Posterior cingulate gyrus (tissue), 11 donors: Measurements from ENCODE around the gene COQ6.
"Not testable (repeated sequence)": the region's sequence is repeated elsewhere in the genome, so short reads cannot be mapped to it uniquely, and the experiment has no call there.

Experiments
- DNase-seq, 10 donors: peaks; one replicate each; pipeline versions ENCODE4 v3.0.0 to v3.0.0-alpha.2; 2020 to 2021; ENCODE audit warnings: mixed read lengths in 3 of 10
- intact Hi-C: fragments of 100-400 bp; cut with DNase I; formaldehyde crosslinking; loops from one replicate; pipeline ENCODE4 v1.15.1; 2023

Gene COQ6

GRCh38 chr14:73949752-73950734, at the start of gene COQ6, which contains the start of gene FAM161B:
Gene COQ6, plus strand, starts transcription at chr14:73950302. Its CDS starts 31 bp downstream, at chr14:73950333.
Gene FAM161B, minus strand, starts transcription at chr14:73950094. Its CDS starts 68 bp downstream, at chr14:73950026.
- intact Hi-C loops = loop anchor here (2.0 to 10.0 kb wide), 2 partner anchors 69 to 235 kb away; partner anchors contain the start of genes BBOF1, ENTPD5 and PNMA1
- DNase-seq = peak; percentile 89 to 99 (median 94)

- intact Hi-C loops = no loop called here
- DNase-seq = no peak
Measured at GRCh38 chr14:73903028-73903427, 47.1 kb upstream of the COQ6 start.

- intact Hi-C loops = no loop called here
- DNase-seq = no peak
Measured at GRCh38 chr14:73909681-73910080, 40.4 kb upstream of the COQ6 start.

- no peak for DNase-seq
Measured at GRCh38 chr14:73913256-73913655, 36.8 kb upstream of the COQ6 start.

DNA sequence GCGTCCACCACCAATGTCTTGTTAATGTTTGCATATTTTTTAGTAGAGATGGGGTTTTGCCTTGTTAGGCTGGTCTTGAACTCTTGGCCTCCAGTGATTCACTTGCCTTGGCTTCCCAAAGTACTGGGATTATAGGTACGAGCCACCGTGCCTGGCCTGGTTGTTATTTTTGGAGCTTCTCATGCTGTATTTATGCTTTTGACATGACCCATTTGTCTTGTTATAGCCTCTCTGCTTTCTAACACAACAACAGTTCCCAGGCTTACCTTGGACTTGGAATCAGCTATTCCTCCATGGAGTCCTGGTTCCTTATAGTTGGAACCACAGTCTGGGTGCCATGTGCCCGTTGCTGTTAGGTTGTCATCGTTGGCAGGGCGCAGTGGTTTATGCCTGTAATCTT, 33.8 kb upstream of the COQ6 start:
- DNase-seq = no peak
- intact Hi-C loops = no loop called here

More at GRCh38 chr14:73913256-73913655, 36.8 kb upstream of the COQ6 start:
- intact Hi-C loops = no loop called here

DNA sequence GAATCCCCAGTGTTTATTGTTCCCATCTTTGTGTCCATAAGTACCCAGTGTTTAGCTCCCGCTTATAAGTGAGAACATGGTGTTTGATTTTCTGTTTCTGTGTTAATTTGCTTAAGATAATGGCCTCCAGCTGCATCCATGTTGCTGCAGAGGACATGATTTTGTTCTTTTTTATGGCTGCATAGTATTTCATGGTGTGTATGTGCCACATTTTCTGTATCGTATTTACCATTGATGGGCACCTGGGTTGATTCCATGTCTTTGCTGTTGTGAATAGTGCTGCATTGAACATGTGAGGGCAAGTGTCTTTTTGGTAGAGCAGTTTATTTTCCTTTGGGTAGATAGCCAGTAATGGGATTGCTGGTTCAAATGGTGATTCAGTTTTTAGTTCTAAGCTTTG, 30.6 kb upstream of the COQ6 start:
- intact Hi-C loops, DNase-seq: not testable (repeated sequence)

- intact Hi-C loops = no loop called here
- DNase-seq = no peak
Measured at GRCh38 chr14:73924337-73924736, 25.8 kb upstream of the COQ6 start.

- DNase-seq = no peak
- intact Hi-C loops = no loop called here
Measured at GRCh38 chr14:73935666-73936065, 14.4 kb upstream of the COQ6 start.

DNA sequence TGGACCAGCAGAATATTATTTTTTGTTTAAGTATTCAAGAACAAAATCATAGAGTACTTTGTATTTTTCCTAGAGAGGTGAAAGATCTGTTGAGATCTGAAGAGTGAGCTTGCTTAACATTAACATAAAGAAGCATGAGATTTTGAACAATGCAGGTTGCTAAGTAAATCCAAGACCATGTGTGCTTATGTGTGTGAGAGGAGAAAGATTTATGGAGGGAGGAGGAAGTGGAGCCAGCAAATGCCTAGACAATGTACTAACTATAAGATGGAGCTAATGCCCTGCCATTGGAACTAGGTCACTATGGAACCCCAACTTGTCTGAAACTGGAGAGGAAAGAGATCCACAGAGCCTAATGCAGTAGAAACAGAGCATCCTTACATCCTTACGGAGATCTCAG, 13.6 kb upstream of the COQ6 start:
- intact Hi-C loops = no loop called here
- DNase-seq = no peak

- no peak for DNase-seq
Measured at GRCh38 chr14:73937012-73937411, 13.1 kb upstream of the COQ6 start.

DNA sequence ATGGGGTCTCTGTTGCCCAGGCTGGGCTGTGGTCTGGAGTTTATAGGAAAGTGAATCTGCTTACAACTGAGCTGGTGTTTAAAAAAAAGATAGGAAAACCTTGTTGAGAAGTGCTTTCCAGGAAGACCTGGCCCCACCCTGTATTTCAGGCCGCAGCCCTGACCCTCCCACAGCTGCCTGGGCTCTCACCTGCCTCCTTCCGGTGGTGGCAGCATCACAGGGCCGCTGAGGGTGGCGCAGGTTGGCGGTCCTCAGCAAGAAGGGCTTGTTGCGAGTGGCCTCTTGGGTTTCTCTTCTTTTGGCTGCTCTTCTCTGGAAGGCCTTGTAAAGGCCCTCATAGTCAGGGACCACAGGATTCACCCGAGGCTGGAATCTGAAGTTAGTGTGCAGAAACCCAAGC, 7.9 kb upstream of the COQ6 start:
- intact Hi-C loops = loop anchor here (10.0 kb wide), 1 partner anchor 227 kb away; the partner anchor contains the start of gene PNMA1
- DNase-seq = no peak

More at GRCh38 chr14:73937012-73937411, 13.1 kb upstream of the COQ6 start:
- intact Hi-C loops = no loop called here

DNA sequence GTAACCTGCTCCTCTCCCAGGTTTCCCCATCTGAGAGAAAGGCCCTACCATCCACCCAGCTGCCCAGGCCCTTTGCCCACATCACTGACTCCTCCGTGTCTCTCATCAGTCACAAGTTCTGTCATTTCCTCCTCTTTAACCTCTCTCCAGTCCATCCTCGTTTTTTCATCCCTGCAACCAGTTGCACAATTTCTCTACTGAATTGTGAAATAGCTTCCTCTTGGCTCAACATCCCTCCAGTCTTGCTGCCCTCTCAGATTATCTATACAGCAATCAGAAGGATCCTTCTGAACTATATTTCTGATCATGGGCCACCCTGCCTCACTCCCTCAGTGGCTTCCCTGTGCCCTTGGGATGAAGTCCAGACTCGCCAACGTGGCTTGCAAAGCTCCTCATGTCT, 7.0 kb upstream of the COQ6 start:
- no peak for DNase-seq
- intact Hi-C loops = loop anchor here (10.0 kb wide), 1 partner anchor 228 kb away; the partner anchor contains the start of gene PNMA1

DNA sequence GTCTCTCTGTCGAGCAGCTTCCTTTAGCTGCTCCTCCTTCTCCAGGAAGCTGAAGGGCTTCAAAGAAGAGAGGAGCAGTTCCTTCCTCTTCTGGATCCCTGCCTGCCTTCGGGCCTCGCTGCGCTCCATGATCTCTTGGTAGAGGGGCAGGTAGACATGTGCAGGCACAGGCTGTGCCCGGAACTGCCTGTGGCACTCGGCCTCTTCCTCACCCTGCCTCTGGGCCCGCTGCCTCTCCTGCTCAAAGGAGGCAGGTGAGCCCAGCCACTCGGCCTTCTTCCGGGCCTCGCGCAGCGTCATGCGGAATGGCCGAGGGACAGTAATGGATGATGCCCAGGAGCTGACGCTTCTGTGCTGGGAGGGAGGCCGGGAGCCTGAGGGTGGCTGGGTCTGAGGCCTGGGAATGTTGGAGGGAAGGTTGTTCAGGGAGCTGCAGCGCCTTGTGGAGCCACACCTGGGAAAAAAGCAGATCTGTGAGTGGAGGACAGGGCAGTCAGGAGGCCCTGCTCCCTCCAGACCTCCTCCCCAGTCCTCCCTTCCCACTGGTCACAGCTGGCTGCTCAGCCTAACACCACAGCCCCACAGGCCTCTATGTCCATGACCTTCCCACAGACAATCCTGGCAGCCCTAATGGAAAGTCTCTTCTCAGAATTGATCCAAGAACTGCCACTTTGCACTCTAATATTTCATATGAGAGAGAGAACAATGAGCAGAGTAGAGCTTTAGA, 5.5 kb upstream of the COQ6 start:
- no peak for DNase-seq
- intact Hi-C loops = loop anchor here (10.0 kb wide), 1 partner anchor 230 kb away; the partner anchor contains the start of gene PNMA1

- intact Hi-C loops = loop anchor here (10.0 kb wide), 1 partner anchor 230 kb away; the partner anchor contains the start of gene PNMA1
- no peak for DNase-seq
Measured at GRCh38 chr14:73945159-73945670, 4.9 kb upstream of the COQ6 start.

- intact Hi-C loops = no loop called here
- no peak for DNase-seq
Measured at GRCh38 chr14:73953731-73954130, 3.6 kb downstream of the COQ6 start.

DNA sequence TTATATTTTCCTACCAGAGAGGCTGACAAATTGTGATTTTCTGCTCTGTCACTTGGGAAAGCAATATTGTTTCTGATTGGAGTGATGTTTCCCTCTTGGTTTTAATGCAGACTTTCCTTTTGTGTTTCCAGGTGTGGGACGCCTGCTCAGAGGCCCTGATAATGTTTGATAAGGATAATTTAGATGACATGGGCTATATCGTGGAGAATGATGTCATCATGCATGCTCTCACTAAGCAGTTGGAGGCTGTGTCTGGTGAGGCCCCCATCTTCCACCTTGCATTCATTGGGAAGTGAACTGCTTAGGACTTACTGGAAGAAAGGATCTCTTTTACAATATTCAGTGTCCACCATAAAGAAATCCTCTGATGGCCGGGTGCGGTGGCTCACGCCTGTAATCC, 5.6 kb downstream of the COQ6 start:
- DNase-seq = no peak
- intact Hi-C loops = no loop called here

GRCh38 chr14:73958591-73958990, 8.5 kb downstream of the COQ6 start:
- intact Hi-C loops = no loop called here
- DNase-seq = no peak

DNA sequence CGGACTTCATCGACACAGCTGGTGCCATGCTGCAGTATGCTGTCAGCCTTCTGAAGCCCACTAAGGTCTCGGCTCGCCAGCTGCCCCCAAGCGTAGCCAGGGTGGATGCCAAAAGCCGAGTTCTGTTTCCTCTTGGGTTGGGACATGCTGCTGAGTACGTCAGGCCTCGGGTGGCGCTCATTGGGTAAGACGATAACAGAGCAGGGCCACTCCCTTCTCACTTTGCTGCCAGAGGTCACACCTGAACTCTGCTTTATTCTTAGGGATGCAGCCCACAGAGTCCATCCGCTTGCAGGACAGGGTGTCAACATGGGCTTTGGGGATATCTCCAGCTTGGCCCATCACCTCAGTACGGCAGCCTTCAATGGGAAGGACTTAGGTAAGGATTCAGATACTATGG, 11.1 kb downstream of the COQ6 start:
- no peak for DNase-seq
- intact Hi-C loops = no loop called here

DNA sequence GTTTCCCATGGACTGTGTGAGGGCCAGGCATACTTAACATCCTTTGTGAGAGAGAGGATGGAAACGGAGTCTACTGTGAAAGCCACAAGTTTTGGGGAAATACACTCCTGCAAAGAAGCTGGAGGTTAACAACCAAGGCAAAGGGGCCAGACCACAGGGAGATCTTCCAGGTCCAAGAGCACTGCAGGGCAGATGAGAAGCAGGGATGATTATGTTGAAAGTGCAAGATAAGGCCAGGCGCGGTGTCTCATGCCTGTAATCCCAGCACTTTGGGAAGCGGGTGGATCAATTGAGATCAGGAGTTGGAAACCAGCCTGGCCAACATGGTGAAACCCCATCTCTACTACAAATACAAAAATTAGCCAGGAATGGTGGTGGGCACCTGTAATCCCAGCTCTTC, 15.1 kb downstream of the COQ6 start:
- no peak for DNase-seq
- intact Hi-C loops = no loop called here

DNA sequence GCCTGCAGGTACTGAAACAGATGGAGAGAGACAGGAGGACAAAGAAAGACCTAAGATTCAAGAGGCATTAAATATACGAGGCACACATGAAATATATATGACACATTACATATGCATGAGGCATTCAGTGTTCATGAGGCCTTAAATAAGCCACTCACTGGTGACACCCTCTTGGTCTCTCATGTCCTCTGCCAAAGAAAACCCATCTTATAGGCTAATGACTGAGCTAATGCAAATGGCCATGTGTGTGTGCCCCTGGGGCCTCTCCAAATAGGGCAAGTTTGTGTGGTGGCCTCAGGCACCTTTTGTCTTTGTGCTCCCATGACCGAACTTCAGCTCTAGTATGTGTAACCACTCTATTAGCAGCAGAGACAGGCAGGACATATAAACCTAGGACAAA, 18.8 kb downstream of the COQ6 start:
- no peak for DNase-seq
- intact Hi-C loops = no loop called here

DNA sequence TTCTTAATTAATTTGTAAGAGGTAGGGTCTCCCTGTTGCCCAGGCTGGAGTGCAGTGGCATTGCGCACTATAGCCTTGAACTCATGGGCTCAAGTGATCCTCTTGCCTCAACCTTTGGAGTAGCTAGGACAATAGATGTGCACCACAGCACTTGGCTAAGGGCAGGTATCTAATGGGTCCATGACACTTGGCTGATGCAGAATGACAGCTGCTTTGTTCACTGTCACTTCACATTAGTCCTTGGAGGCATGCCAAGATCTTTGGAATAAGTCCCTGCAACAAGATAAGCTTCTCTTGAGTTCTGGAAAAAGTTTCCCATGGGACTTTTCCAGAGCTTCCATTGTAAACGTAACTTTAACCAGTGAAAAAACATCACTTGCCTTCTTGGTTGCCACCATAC, 23.4 kb downstream of the COQ6 start:
- intact Hi-C loops = no loop called here
- no peak for DNase-seq
